B cell (primary cell): ENCODE measurements around the gene RUBCNL. TPM values are rescaled to one million over a fixed set of nuclear protein-coding genes. Genes with fewer than 3 reads are reported as not detected.

Experiments
- ATAC-seq: fragments of 200-7000 bp; cut with Tn5 transposase; one replicate; pipeline ENCODE4 v1.10.0; 2021; ENCODE audit warnings: low read depth, mild to moderate bottlenecking, moderate number of reproducible peaks, moderate library complexity
- CTCF ChIA-PET: fragments of 350-600 bp; sonication (Branson Sonifier 250); formaldehyde crosslinking; loops from one replicate; lab custom pipeline; 2021; ENCODE audit warnings: antibody characterized with exemption, inconsistent platforms; lab: Charles Lee
- POLR2A ChIA-PET: fragments of 350-600 bp; sonication (Branson Sonifier 250); formaldehyde crosslinking; loops from one replicate; lab custom pipeline; 2021; ENCODE audit warnings: antibody characterized with exemption; lab: Charles Lee
- DNase-seq: peaks from one replicate; pipeline ENCODE4 v3.0.0; 2013
- H2AFZ ChIP-seq: 2 replicates; pipeline ENCODE4 v1.6.1; 2012; ENCODE audit warnings: mild to moderate bottlenecking, low read depth, low read length; ENCODE audit not compliant: insufficient read depth, poor library complexity, severe bottlenecking
- H3K27ac ChIP-seq, 2 donors: 1 replicate in 1 of 2; 2 replicates in 1 of 2; pipeline ENCODE4 v1.5.1; 2012 to 2013; ENCODE audit warnings: low read length in 2 of 2, mild to moderate bottlenecking in 2 of 2, moderate library complexity in 1 of 2
- H3K27me3 ChIP-seq, 4 experiments: fragments of 200-600 bp in 1 of 4; sonication (generic) in 1 of 4; replicated peaks in 1 of 4; 1 replicate in 2 of 4; 2 replicates in 2 of 4; pipeline versions ENCODE4 v1.6.1 to v1.7.0; 2013 to 2016; ENCODE audit warnings: low read length in 3 of 4, mild to moderate bottlenecking in 2 of 4, mixed read lengths in 1 of 4, moderate library complexity in 1 of 4; ENCODE audit not compliant: insufficient read depth in 4 of 4, control insufficient read depth in 3 of 4; ENCODE audit errors: control extremely low read depth in 1 of 4
- H3K36me3 ChIP-seq, 2 experiments: replicated peaks in 1 of 2; 1 replicate in 1 of 2; 2 replicates in 1 of 2; pipeline versions ENCODE4 v1.6.1 to v1.7.1; 2013; ENCODE audit warnings: low read length in 1 of 2; ENCODE audit not compliant: insufficient read depth in 2 of 2, control insufficient read depth in 1 of 2; ENCODE audit errors: control extremely low read depth in 1 of 2, extremely low read depth in 1 of 2
- H3K4me1 ChIP-seq, 2 donors: fragments of 200-600 bp in 1 of 2; sonication (generic) in 1 of 2; 1 replicate in 1 of 2; 2 replicates in 1 of 2; pipeline versions ENCODE4 v1.5.1 to v1.6.1; 2013 to 2017; ENCODE audit warnings: low read length in 2 of 2; ENCODE audit not compliant: control insufficient read depth in 2 of 2, insufficient read depth in 2 of 2
- H3K4me2 ChIP-seq: replicated peaks from 2 replicates; pipeline ENCODE3; 2012; ENCODE audit warnings: mild to moderate bottlenecking, low read depth, low read length; ENCODE audit not compliant: poor library complexity, severe bottlenecking
- H3K4me3 ChIP-seq, 5 experiments: fragments of 200-600 bp in 1 of 5; sonication (generic) in 1 of 5; 1 replicate in 3 of 5; 2 replicates in 2 of 5; pipeline versions ENCODE4 v1.5.1 to v1.7.0; 2011 to 2016; ENCODE audit warnings: low read length in 4 of 5, mild to moderate bottlenecking in 4 of 5, low read depth in 2 of 5, control low read depth in 1 of 5, moderate library complexity in 1 of 5; ENCODE audit not compliant: insufficient read depth in 1 of 5; ENCODE audit errors: control extremely low read depth in 1 of 5, extremely low read depth in 1 of 5
- H3K79me2 ChIP-seq: fragments of 200-600 bp; sonication (generic); one replicate; pipeline ENCODE4 v1.6.0; 2016; ENCODE audit warnings: low read length; ENCODE audit not compliant: control insufficient read depth, insufficient read depth
- H3K9ac ChIP-seq: fragments of 200-600 bp; sonication (generic); 2 replicates; pipeline ENCODE4 v1.6.1; 2017; ENCODE audit warnings: mild to moderate bottlenecking, low read length, moderate library complexity
- H3K9me3 ChIP-seq, 3 donors: one replicate each; pipeline versions ENCODE4 v1.6.1 to v1.7.1; 2013; ENCODE audit warnings: low read length in 2 of 3; ENCODE audit not compliant: control insufficient read depth in 2 of 3, insufficient read depth in 1 of 3; ENCODE audit errors: control extremely low read depth in 1 of 3
- H4K20me1 ChIP-seq: 2 replicates; pipeline ENCODE4 v1.6.0; 2012; ENCODE audit warnings: mild to moderate bottlenecking, low read length; ENCODE audit not compliant: insufficient read depth, control insufficient read depth, poor library complexity, severe bottlenecking
- H3K27ac Mint-ChIP-seq: one replicate; pipeline ENCODE4 v1.8.0; 2021; ENCODE audit warnings: mixed read lengths
- H3K27me3 Mint-ChIP-seq: one replicate; pipeline ENCODE4 v1.8.0; 2021; ENCODE audit warnings: mixed read lengths
- H3K4me1 Mint-ChIP-seq: one replicate; pipeline ENCODE4 v1.8.0; 2021; ENCODE audit warnings: mixed read lengths
- H3K4me3 Mint-ChIP-seq: one replicate; pipeline ENCODE4 v1.8.0; 2021; ENCODE audit warnings: mixed read lengths
- H3K9me3 Mint-ChIP-seq: one replicate; pipeline ENCODE4 v1.8.0; 2022; ENCODE audit warnings: mixed read lengths; ENCODE audit not compliant: insufficient read depth
- CTCF ChIP-seq: fragments of 200-600 bp; IDR thresholded peaks from one replicate; pipeline ENCODE4 v1.8.0; 2022; ENCODE audit warnings: antibody characterized with exemption, mild to moderate bottlenecking
- EZH2 ChIP-seq: IDR thresholded peaks from 2 replicates; pipeline ENCODE4 v1.6.1; 2012; ENCODE audit warnings: borderline replicate concordance, low read depth, mild to moderate bottlenecking, moderate library complexity, low read length; ENCODE audit not compliant: insufficient read depth, poor library complexity, severe bottlenecking
- WGBS: methylation state at CpG from one replicate; pipeline ENCODE4 v1.1.5; 2013; ENCODE audit warnings: missing lambda C conversion rate; ENCODE audit not compliant: insufficient coverage; 5-methylcytosine and 5-hydroxymethylcytosine counted together
- intact Hi-C: fragments of 100-400 bp; cut with micrococcal nuclease; formaldehyde crosslinking; loops from one replicate; pipeline ENCODE4 v1.10.0; 2022
- polyA plus RNA-seq: library from polyadenylated mRNA; depleted of rRNA; stranded (reverse); fragments of >200 nt; gene quantifications from 2 replicates; pipeline ENCODE4 v1.2.3, GENCODE V29; 2012
- total RNA-seq, 2 donors: library from RNA; stranded (reverse); fragments of 120-200 nt in 1 of 2; gene quantifications; 1 replicate in 1 of 2; 2 replicates in 1 of 2; pipeline versions ENCODE4 v1.2.3 to v1.2.4, GENCODE V29; 2013 to 2022

Gene RUBCNL
- total and polyA plus RNA-seq, 2 donors (not counting 1 experiment from before 2014, with no cell fraction given) = 185 to 370 TPM

GRCh38 chr13:46392967-46393366 is 5.9 kb upstream of the RUBCNL start:
- no peak overlapping the region for H2AFZ ChIP-seq
- ATAC-seq (peak; percentile 64), DNase-seq (peak; percentile 41)
- H3K27ac Mint-ChIP-seq = peak overlapping the region; percentile 74
- H3K27ac ChIP-seq = no peak overlapping the region
- H3K27me3 ChIP-seq = no peaks in the 10 kb centered on the region
- no peak overlapping the region for H3K9ac ChIP-seq
- no peaks in the 10 kb centered on the region for H4K20me1 ChIP-seq
- no peak for TF ChIP-seq EZH2
- WGBS = 0% methylated on average over 1 of the region's 2 CpGs
- H3K4me2 ChIP-seq = peak overlapping the region; percentile 24
- H3K4me3 Mint-ChIP-seq = peak overlapping the region; percentile 58
- ChIA-PET CTCF (interaction anchor here (0.7 to 1.4 kb wide), 2 partner anchors 12 to 24 kb away, joined by 3 read pairs; no protein-coding TSS in a partner anchor), POLR2A (interaction anchor here (0.9 to 2.0 kb wide), 3 partner anchors 11 to 25 kb away, joined by 4 to 6 read pairs (median 6); no protein-coding TSS in a partner anchor)
- peaks cover 44% of the 10 kb centered on the region for H3K79me2 ChIP-seq
- intact Hi-C loops = no loop called here
- no peaks in the 10 kb centered on the region for H3K9me3 ChIP-seq
- no peaks in the 10 kb centered on the region for H3K9me3 Mint-ChIP-seq
- peaks cover 42 to 56% of the 10 kb centered on the region in 2 donors for H3K4me1 ChIP-seq
- peaks cover 54% of the 10 kb centered on the region for H3K4me1 Mint-ChIP-seq
- H3K4me3 ChIP-seq = no peak overlapping the region
- H3K36me3 ChIP-seq = no peaks in the 10 kb centered on the region
- H3K27me3 Mint-ChIP-seq = no peaks in the 10 kb centered on the region

DNA sequence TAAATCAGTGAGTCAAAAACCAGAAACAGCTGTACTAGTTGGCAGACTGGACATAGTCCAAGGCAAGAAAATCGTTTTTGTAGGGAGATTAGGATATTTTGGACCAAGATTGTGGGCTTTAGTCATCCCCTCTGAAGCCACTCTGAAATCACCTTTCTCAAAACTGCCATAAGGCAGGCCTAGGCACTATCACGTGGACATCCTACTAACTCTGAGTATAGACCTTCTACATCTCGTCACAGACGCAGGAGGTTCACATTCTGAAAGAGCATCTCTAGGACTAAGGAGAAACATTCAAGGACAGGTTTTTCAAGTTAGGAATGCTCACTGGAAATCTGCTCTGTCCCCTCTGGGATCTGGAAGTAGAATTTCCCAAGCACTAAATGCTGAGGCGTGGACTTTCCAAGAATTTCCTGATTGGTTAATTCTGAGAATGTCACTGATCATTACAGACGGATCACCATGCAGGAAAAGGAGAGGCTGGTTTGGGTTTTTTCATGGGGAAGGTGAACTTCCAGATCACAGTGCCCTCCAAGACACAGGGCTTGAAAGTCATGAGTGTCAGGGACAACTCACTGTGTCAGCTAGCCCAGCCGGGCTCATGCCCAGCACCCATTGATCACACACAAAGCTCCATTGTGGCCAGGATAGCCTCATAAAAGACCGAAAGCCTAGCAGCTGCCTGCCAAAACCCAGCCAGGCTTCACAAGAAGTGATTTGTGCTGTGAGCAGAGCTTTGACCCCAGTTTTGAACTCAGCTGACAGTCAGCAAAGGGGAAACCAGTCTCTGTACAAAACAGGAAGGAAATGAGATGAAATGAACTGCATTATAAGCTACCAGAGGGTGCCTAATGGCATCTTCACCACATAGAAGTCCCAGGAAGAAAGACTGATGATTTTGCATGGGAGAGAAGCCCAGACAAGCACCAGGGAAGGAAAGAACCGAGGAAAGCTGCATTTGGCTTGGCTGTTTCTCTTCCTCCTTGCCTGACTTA is 2.7 kb upstream of the RUBCNL start:
- peak overlapping the region; percentile 25 for H2AFZ ChIP-seq
- H3K4me1 Mint-ChIP-seq = peaks cover 64% of the 10 kb centered on the region
- ATAC-seq = peak; percentile 58
- intact Hi-C loops = loop anchor here (1.0 to 10.0 kb wide), 6 partner anchors 7 to 595 kb away; no protein-coding TSS in a partner anchor
- H3K4me2 ChIP-seq = peak overlapping the region; percentile 77
- H3K27ac ChIP-seq = peak overlapping the region; percentile 75 to 84
- peak overlapping the region in 3 of 5 experiments; percentile 5 to 24 (median 15) for H3K4me3 ChIP-seq
- H3K27ac Mint-ChIP-seq = peak overlapping the region; percentile 83
- no peaks in the 10 kb centered on the region for H3K9me3 Mint-ChIP-seq
- peaks cover 68% of the 10 kb centered on the region for H3K79me2 ChIP-seq
- H4K20me1 ChIP-seq = no peaks in the 10 kb centered on the region
- CTCF ChIA-PET = interaction anchor here (0.6 to 5.5 kb wide), 7 partner anchors 10 to 330 kb away, joined by 3 to 113 read pairs (median 3); no protein-coding TSS in a partner anchor
- TF ChIP-seq CTCF (no peak), EZH2 (no peak)
- H3K4me1 ChIP-seq = peaks cover 45 to 61% of the 10 kb centered on the region in 2 donors
- peak; percentile 86 for DNase-seq
- H3K4me3 Mint-ChIP-seq = peak overlapping the region; percentile 92
- H3K36me3 ChIP-seq = no peaks in the 10 kb centered on the region
- H3K9me3 ChIP-seq = no peaks in the 10 kb centered on the region
- POLR2A ChIA-PET = interaction anchor here (0.8 to 1.7 kb wide), 5 partner anchors 11 to 25 kb away, joined by 3 to 7 read pairs (median 6); no protein-coding TSS in a partner anchor
- H3K9ac ChIP-seq = peak overlapping the region; percentile 33
- WGBS = 37% methylated on average over 7 of the region's 9 CpGs
- no peaks in the 10 kb centered on the region for H3K27me3 ChIP-seq
- no peaks in the 10 kb centered on the region for H3K27me3 Mint-ChIP-seq
